ENCODE results near the gene STIMATE.

DNA sequence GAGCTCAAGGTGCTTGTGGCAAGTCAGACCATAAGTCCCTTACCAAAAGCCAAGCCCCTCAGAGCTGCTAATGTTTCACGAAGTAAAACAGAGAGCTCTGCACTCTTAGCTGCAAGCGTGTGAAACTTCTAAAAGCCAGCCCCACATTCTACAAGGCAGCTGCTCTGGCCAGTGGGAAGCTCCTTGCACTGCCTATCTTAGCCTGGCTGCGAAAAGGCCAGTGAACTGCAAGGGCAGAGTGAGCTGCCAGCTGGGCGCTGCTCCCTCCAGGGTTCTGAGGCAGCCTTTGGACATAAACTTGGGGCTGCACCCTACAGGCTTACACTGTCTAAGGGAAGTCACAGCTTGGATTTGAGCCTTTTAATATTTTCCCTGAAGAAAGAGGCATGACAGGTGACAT lies 60.4 kb downstream of the STIMATE start:
- TF ChIP-seq CTCF (IDR thresholded peaks at IDR 0.05 in 8 of 11, conservative IDR thresholded peaks at IDR 0.05 in 3 of 11) (no peak), POLR2A (IDR thresholded peaks at IDR 0.05) (no peak)

All from spleen (tissue), 7 donors.